Measurements from ENCODE around the gene ZNF213.

DNA sequence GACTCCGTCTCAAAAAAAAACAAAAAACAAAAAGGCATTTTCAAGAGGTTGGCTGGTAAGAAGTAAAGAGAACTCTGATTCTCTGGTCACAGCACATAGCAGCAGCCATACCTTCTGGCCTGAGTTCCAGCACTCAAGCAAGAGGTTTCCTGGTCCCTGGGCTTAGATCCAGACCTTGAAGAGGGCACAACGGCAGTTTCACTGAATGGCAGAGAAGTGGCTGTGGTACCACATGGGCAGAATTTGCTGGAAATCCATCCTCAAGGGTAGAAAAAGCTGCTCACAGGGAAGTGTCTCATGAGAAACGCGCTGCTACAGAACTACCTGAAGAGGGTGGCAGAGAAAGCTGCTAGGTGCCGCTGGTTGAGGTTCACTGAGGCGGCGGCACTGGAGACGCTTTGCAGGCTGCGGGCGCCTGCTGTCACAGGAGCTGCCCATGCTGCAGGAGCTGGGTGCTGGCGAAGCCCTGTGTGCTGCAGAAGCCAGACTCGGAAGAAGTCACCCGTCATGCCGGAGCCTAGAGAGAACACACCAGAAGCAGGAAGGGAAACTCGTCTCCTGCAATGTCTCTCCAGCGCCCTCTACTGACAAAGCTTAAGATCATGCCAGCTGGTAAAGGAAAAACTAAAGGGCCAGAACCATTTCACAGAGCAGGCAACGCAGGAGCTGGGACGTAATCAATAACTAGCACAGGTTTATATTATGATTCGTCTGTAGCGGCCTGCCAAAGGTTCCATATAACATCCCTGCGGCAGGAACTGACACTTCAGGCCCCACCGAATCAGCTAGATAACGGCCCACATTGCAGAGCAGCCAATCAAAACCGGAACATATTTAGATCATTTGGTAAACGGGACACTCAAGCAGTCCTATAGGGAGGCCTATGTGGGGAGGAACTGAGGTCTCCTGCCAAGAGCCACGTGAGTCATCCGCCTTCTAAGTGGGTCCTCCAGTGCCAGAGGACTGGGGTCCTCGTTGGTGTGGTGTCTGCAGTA is 5.4 kb upstream of the ZNF213 start:
- no peak for TF ChIP-seq GATA3 (IDR thresholded peaks at IDR 0.05; ENCODE audit: low read depth, low read length)
- TF ChIP-seq GATA2 (IDR thresholded peaks at IDR 0.05; ENCODE audit: low read depth, low read length), result no peak

Measured in SH-SY5Y (cell line).